ENCODE measurements around the gene CBX5. TPM values are rescaled to one million over a fixed set of nuclear protein-coding genes. Genes with fewer than 3 reads are reported as not detected.
"Not testable (repeated sequence)": the region's sequence is repeated elsewhere in the genome, so short reads cannot be mapped to it uniquely, and the experiment has no call there.

CBX5 gene
- total and polyA plus RNA-seq, 5 donors: 23.0 to 68.2 (median 56.8) TPM

- H3K27ac ChIP-seq (ENCODE audit: low read length): no peak overlapping the region
- H3K4me3 ChIP-seq (ENCODE audit: low read length): no peak overlapping the region
- no peaks in the 10 kb centered on the region for H3K9me3 ChIP-seq (ENCODE audit: control insufficient read depth, low read length)
- ATAC-seq (no peak), DNase-seq (no peak)
- intact Hi-C loops (cut with DNase I): loop anchor here in 1 of 4 donors (10.0 kb wide), 1 partner anchor 72 kb away; the partner anchor contains the start of gene GPR84
- H3K4me1 ChIP-seq (ENCODE audit: control insufficient read depth, insufficient read depth, low read length): no peaks in the 10 kb centered on the region
- WGBS: 98% methylated on average over 7 of the region's 7 CpGs
- no peaks in the 10 kb centered on the region for H3K27me3 ChIP-seq (ENCODE audit: control insufficient read depth, insufficient read depth)
These were observed 13.0 kb upstream of the CBX5 start for GRCh38 chr12:54292931-54293241.

- Histone ChIP-seq H3K9me3 (ENCODE audit: control insufficient read depth, low read length) (no peaks in the 10 kb centered on the region), H3K27me3 (ENCODE audit: control insufficient read depth, insufficient read depth) (no peaks in the 10 kb centered on the region), H3K27ac (ENCODE audit: low read length) (no peak overlapping the region), H3K4me3 (ENCODE audit: low read length) (no peak overlapping the region), H3K4me1 (ENCODE audit: control insufficient read depth, insufficient read depth, low read length) (no peaks in the 10 kb centered on the region)
- ATAC-seq: no peak
- DNase-seq: no peak
- intact Hi-C loops (cut with DNase I): loop anchor here in 1 of 4 donors (10.0 kb wide), 1 partner anchor 72 kb away; the partner anchor contains the start of gene GPR84
- 85% methylated on average over 30 of the region's 30 CpGs for WGBS
These were observed 12.4 kb upstream of the CBX5 start for GRCh38 chr12:54292083-54292930.

GRCh38 chr12:54287261-54288157, 7.6 kb upstream of the CBX5 start:
- WGBS: 66% methylated on average over 8 of the region's 8 CpGs
- ATAC-seq (no peak), DNase-seq (no peak)
- intact Hi-C loops (cut with DNase I): loop anchor here in 1 of 4 donors (10.0 kb wide), 1 partner anchor 77 kb away; the partner anchor contains the start of gene GPR84
- Histone ChIP-seq H3K27ac (ENCODE audit: low read length) (no peak overlapping the region), H3K4me1 (ENCODE audit: control insufficient read depth, insufficient read depth, low read length) (peaks cover 2% of the 10 kb centered on the region), H3K9me3 (ENCODE audit: control insufficient read depth, low read length) (no peaks in the 10 kb centered on the region), H3K27me3 (ENCODE audit: control insufficient read depth, insufficient read depth) (no peaks in the 10 kb centered on the region), H3K4me3 (ENCODE audit: low read length) (no peak overlapping the region)

- no peaks in the 10 kb centered on the region for H3K9me3 ChIP-seq (ENCODE audit: control insufficient read depth, low read length)
- no peak overlapping the region for H3K27ac ChIP-seq (ENCODE audit: low read length)
- intact Hi-C loops (cut with DNase I): loop anchor here in 1 of 4 donors (10.0 kb wide), 1 partner anchor 78 kb away; the partner anchor contains the start of gene GPR84
- no peaks in the 10 kb centered on the region for H3K27me3 ChIP-seq (ENCODE audit: control insufficient read depth, insufficient read depth)
- H3K4me3 ChIP-seq (ENCODE audit: low read length): no peak overlapping the region
- WGBS: 47% methylated on average over 12 of the region's 12 CpGs
- DNase-seq (no peak), ATAC-seq (peak; percentile 21 to 56)
- peaks cover 3% of the 10 kb centered on the region for H3K4me1 ChIP-seq (ENCODE audit: control insufficient read depth, insufficient read depth, low read length)
These were observed 6.4 kb upstream of the CBX5 start for GRCh38 chr12:54286042-54287030.

GRCh38 chr12:54285150-54286041, 5.5 kb upstream of the CBX5 start:
- ATAC-seq: no peak
- H3K4me3 ChIP-seq (ENCODE audit: low read length): no peak overlapping the region

GRCh38 chr12:54284070-54284780, 4.3 kb upstream of the CBX5 start:
- not testable (repeated sequence) for DNase-seq; H3K4me1 ChIP-seq (ENCODE audit: control insufficient read depth, insufficient read depth, low read length); H3K9me3 ChIP-seq (ENCODE audit: control insufficient read depth, low read length); H3K27ac ChIP-seq (ENCODE audit: low read length); H3K4me3 ChIP-seq (ENCODE audit: low read length); ATAC-seq; H3K27me3 ChIP-seq (ENCODE audit: control insufficient read depth, insufficient read depth)
- 58% methylated on average over 1 of the region's 2 CpGs for WGBS
- intact Hi-C loops (cut with DNase I): loop anchor here in 1 of 4 donors (10.0 kb wide), 1 partner anchor 81 kb away; the partner anchor contains the start of gene GPR84

More at GRCh38 chr12:54285150-54286041, 5.5 kb upstream of the CBX5 start:
- peaks cover 3% of the 10 kb centered on the region for H3K4me1 ChIP-seq (ENCODE audit: control insufficient read depth, insufficient read depth, low read length)
- WGBS: 49% methylated on average over 5 of the region's 5 CpGs
- intact Hi-C loops (cut with DNase I): loop anchor here in 1 of 4 donors (10.0 kb wide), 1 partner anchor 79 kb away; the partner anchor contains the start of gene GPR84
- no peaks in the 10 kb centered on the region for H3K9me3 ChIP-seq (ENCODE audit: control insufficient read depth, low read length)
- no peak overlapping the region for H3K27ac ChIP-seq (ENCODE audit: low read length)
- H3K27me3 ChIP-seq (ENCODE audit: control insufficient read depth, insufficient read depth): no peaks in the 10 kb centered on the region
- DNase-seq: no peak

GRCh38 chr12:54282949-54283593, 3.1 kb upstream of the CBX5 start:
- H3K27ac ChIP-seq (ENCODE audit: low read length): no peak overlapping the region
- 41% methylated on average over 11 of the region's 11 CpGs for WGBS
- no peaks in the 10 kb centered on the region for H3K27me3 ChIP-seq (ENCODE audit: control insufficient read depth, insufficient read depth)
- H3K9me3 ChIP-seq (ENCODE audit: control insufficient read depth, low read length): no peaks in the 10 kb centered on the region
- H3K4me1 ChIP-seq (ENCODE audit: control insufficient read depth, insufficient read depth, low read length): peaks cover 3% of the 10 kb centered on the region
- intact Hi-C loops (cut with DNase I): loop anchor here in 1 of 4 donors (10.0 kb wide), 1 partner anchor 82 kb away; the partner anchor contains the start of gene GPR84
- H3K4me3 ChIP-seq (ENCODE audit: low read length): peak overlapping the region; percentile 91
- DNase-seq (no peak), ATAC-seq (no peak)

GRCh38 chr12:54281694-54282093, 1.8 kb upstream of the CBX5 start:
- not testable (repeated sequence) for H3K4me1 ChIP-seq (ENCODE audit: control insufficient read depth, insufficient read depth, low read length); H3K27ac ChIP-seq (ENCODE audit: low read length); H3K9me3 ChIP-seq (ENCODE audit: control insufficient read depth, low read length); H3K27me3 ChIP-seq (ENCODE audit: control insufficient read depth, insufficient read depth); DNase-seq; ATAC-seq
- H3K4me3 ChIP-seq (ENCODE audit: low read length): peak overlapping the region; percentile 91
- intact Hi-C loops (cut with DNase I): loop anchor here in 1 of 4 donors (10.0 kb wide), 1 partner anchor 83 kb away; the partner anchor contains the start of gene GPR84
- WGBS: 16% methylated on average over 4 of the region's 4 CpGs
